Neural progenitor cell (in vitro differentiated cells): Measurements from ENCODE around the gene AUTS2.

Experiments used
- CTCF ChIP-seq: fragments of 200-600 bp; sonication (generic); IDR thresholded peaks from 2 replicates; pipeline ENCODE4 v1.5.1; 2017; ENCODE audit warnings: antibody characterized with exemption, mild to moderate bottlenecking
- EZH2 ChIP-seq: fragments of 200-600 bp; sonication (generic); IDR thresholded peaks from 2 replicates; pipeline ENCODE4 v1.6.1; 2017; ENCODE audit warnings: antibody characterized with exemption, mild to moderate bottlenecking, moderate library complexity
- EZH2phosphoT487 ChIP-seq: fragments of 200-600 bp; sonication (generic); IDR thresholded peaks from 2 replicates; pipeline ENCODE4 v1.6.1; 2017; ENCODE audit warnings: antibody characterized with exemption

- TF ChIP-seq EZH2: no peak
- TF ChIP-seq CTCF: no peak
- no peak for TF ChIP-seq EZH2phosphoT487
Measured at GRCh38 chr7:69796416-69796815, 198.1 kb downstream of the AUTS2 start.
